Posterior cingulate gyrus (tissue), 11 donors: ENCODE measurements around the gene RCAN1.
A peak's percentile ranks its signal among the peaks of the same experiment; 100 is the strongest.

ENCODE experiments used
- DNase-seq, 10 donors: peaks; one replicate each; pipeline versions ENCODE4 v3.0.0 to v3.0.0-alpha.2; 2020 to 2021; ENCODE audit warnings: mixed read lengths in 3 of 10
- intact Hi-C: fragments of 100-400 bp; cut with DNase I; formaldehyde crosslinking; loops from one replicate; pipeline ENCODE4 v1.15.1; 2023

RCAN1 gene

DNA sequence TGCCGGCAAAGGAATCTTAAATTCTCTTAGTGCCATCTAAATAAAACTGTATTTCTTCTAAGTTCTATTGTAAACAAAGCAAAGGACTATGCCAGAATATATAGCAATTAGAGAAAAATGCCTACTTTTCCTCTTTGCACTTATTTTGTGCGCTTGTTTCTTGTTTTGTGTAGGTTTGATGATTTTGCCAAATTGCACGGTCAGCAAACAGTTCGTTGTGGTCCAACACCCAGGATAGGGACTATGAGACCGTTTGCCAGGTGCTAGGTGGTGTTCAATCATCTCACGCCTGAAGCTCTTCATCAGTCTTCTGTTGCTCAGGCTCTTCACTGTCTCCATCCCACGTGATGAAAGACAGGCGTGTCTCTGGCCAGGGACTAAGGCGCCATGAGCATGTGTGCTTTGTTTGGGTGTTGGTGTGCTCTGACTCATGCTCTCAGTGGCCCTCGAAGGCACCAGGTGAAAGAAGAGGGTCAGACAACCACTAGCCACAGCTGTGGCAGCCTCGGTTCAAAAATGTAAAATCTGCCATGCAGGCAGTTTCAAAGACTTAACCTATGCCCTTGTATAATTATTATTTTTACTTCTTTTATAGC is 66.0 kb downstream of the RCAN1 start:
- intact Hi-C loops: no loop called here
- DNase-seq: no peak

DNA sequence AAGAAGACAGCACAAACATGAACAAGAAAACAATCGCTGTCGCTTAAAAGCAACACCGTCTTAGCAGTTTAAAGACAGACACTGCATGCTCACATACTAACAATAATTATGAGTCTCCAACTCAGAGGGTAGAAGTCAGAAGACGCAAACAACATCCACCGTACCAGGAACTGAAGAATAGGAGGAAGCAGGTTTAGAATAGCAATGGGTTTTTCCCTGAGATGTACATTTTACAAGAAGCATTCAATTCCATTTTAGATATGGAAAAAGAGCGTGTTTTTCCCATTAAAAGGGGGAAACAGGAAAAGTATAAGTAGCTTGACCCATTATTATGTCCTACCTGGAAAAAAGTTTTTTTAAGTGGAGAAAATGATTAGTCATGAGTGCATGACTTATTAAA is 68.4 kb downstream of the RCAN1 start:
- intact Hi-C loops: no loop called here
- no peak for DNase-seq

DNA sequence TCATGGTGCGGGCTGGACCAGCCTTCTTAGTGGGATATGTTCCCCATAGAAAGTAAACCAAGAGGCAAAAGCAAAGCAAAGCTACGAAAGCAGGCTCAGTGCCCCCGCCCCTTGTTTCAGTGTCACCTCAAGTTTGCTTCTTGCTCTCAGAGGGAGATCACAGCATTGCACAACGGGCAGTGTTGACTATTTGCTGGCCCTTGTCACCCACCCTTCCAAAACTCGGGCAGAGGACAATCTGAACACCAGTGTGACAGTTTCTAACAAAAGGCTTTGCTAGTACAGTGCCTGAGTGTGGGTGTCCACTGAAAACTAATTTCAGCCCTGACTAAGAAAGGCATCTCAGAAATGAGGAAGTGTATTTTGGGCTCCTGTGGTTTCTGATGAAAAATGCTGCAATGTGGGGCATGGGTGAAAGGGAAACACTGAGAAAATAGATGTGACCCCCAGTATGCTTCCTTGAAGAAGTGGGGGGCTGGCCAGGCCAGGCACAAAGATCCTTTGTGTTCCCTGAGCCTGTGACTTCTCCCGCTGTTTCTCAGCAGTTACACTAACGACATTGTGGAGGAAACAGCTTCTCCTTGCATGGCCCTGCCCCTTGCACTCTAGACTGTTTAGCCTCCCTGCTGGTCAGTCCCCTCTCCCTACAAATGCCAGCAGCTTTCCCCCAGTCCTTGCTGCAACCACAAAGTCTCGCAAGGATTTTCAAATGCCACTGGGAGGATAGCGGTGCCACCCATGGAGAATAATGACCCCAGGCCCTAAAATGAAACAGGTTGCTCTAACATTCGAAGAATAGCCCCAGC is 69.6 kb downstream of the RCAN1 start:
- intact Hi-C loops: no loop called here
- DNase-seq: peak in 5 of 10 donors; percentile 23 to 90 (median 43)

GRCh38 chr21:34544032-34544496 is 70.8 kb downstream of the RCAN1 start:
- intact Hi-C loops: no loop called here
- DNase-seq: peak in 1 of 10 donors; percentile 13

GRCh38 chr21:34543017-34543416 is 71.9 kb downstream of the RCAN1 start:
- no peak for DNase-seq
- intact Hi-C loops: no loop called here

GRCh38 chr21:34540206-34540605 is 74.7 kb downstream of the RCAN1 start:
- intact Hi-C loops: no loop called here
- no peak for DNase-seq

DNA sequence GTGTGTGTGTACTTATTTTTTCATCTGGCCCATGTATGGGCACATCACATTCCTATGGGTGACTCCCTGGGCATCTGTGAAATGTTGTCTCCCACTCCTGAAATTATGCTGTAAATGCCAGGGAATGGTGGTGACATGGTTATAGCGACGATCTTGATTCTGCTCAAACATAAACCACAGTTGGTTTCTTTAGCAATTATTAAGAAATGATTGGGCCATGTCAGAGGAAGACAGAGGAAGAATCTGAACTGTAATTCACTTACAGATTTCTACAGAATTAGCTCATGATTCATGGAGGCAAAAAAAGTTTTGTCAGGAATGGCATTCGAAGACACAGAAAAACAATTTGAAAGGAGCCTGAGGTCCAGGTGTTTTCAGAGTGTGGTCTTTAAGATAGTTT is 77.1 kb downstream of the RCAN1 start:
- intact Hi-C loops: no loop called here
- DNase-seq: no peak

DNA sequence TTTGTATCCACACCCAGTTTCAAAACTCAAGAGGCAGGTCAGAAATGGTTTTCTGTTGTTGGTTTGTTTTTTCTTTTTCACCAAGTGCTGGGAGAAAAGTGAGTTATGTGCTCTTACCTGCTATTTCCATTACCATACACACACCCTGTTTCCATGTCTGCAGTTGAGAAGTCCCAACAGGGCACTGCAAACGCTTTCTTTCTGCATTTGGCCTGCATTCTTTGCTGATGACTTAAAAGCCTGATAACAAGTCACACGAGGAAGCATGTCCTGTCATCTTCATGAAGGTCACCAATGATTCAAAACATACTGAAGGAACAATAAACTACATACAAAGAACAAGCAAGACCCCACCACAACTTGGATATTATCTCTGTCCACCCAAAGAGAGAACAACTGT is 78.1 kb downstream of the RCAN1 start:
- DNase-seq: no peak
- intact Hi-C loops: no loop called here

DNA sequence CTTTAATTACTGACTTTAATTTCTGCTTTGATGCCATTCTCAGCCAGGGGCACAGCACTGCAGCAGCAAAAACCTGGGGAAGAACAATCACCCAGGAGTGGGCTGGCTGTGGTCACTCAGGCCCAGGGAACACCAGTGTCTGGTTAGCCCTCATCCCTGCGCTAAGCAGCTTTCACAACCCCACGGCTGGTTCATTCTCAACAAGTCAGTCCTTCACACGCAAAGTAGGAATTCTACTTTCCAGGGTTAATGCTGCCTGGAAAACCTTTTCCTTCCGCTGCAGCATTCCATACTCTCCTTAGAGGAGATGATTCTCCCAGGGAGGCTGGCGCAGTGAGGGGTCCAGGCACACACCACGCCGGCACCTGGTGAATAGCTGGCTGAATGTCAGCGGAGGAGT is 78.6 kb downstream of the RCAN1 start:
- intact Hi-C loops: no loop called here
- DNase-seq: no peak

- intact Hi-C loops: no loop called here
- DNase-seq: no peak
Observed at GRCh38 chr21:34535886-34536285, 79.0 kb downstream of the RCAN1 start.

- DNase-seq: peak in 6 of 10 donors; percentile 42 to 92 (median 66)
- intact Hi-C loops: no loop called here
Observed at GRCh38 chr21:34534522-34534921, 80.4 kb downstream of the RCAN1 start.

DNA sequence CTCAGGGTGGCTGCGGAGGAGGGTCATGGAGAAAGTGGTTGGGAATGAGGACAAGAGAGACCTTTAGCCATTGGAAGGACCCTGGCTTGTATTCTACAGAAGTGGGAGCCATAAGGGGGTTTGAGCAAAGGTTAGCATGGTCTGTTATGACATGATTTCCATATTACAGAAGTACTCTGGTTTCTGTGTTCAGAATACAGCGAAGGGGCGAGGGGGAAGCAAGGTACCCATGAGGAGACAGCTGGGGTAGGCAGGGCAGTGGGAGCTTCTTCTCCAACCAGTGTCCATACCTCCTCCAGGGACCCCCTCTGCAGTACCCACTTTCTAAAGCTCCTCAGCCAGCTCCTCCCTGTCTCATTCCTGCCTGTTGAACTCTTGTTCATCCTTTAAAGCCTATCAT is 81.0 kb downstream of the RCAN1 start:
- DNase-seq: no peak
- intact Hi-C loops: no loop called here

DNA sequence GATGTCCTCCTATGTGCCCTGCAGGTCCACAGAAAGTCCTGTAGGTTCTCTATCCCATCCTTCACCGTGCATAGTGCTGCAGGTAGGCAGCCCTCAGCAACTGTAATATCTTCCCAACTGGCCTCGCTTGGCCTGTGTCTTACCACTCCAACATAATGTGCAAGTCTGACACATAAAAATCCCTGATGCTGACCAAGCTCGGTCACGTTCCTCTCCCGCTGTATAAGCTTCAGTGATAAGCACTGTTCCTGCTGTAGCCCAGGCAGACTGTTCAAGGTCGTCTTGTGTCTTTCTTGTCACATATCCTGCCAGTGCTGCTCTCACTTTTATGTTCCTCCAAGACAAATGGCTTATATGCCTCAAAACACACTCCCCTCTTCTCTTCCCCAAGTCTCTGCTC is 83.5 kb downstream of the RCAN1 start:
- intact Hi-C loops: no loop called here
- no peak for DNase-seq

DNA sequence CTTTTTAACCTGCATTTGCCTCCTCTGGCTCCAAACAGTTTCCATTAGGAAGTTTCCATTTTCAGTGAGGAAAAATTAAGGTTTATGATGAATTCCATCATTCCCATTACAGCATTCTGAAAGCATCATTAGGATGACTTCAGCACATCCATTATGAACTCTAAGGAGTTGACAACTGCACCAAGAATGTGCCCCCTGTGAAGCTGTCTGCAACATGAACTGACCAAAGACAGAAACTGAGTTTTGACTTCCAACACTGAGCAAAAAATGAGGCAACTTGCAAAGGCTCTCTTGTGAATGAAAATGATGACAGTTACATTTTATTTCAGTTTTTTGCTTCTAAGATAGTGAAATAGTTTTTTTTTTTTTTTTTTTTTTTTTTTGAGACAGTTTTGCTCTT is 84.7 kb downstream of the RCAN1 start:
- no peak for DNase-seq
- intact Hi-C loops: no loop called here

GRCh38 chr21:34528131-34528561 is 86.8 kb downstream of the RCAN1 start:
- no peak for DNase-seq
- intact Hi-C loops: no loop called here

GRCh38 chr21:34526618-34527290 is 88.2 kb downstream of the RCAN1 start:
- peak in 1 of 10 donors; percentile 88 for DNase-seq
- intact Hi-C loops: no loop called here

GRCh38 chr21:34526241-34526617 is 88.7 kb downstream of the RCAN1 start:
- intact Hi-C loops: no loop called here
- no peak for DNase-seq

DNA sequence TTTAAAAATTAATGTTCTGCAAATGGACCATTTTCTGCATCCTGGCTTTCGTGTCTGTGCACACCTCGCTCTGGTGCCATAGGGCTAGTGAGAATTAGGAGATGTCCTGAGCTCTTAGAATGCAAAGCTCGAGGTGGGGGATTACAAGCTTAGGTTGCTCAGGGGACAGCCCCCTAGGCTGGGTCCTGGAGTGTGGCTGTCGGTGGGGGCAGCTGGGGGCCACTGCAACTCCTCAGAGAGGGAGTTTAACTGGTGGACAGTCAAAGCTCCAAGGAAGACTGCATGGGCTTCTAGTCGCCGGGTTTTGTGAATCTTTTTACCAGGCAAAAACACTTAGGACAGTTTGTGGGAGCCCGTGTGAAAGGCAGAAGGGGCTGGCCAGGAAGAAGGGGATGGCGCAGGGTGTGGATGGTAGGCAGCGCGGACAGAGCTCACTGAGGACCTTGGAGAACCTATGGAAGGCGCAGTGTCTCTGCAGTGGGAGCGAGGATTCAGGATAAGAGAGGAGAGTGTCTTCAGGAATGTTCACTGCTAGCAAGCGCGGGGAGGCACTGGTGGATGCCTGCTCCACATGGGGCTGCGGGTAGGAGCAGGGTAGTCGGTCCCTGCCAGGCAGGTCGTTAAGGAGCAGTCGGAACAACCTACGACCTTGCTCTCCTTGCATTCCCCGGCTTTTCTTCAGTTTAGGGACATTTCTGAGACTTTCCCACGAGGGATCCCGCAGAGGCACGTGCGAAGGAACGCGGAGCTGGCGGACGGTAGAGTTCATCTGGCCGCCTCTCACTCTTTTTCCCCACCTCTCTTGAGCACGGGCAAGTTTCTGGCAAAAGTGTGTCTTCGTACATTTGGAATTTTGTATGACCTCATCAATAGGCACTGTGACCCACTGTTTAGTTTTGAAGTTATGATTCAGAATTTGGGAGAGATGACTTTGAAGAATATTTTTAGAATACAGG is 90.0 kb downstream of the RCAN1 start:
- DNase-seq: no peak
- intact Hi-C loops: no loop called here

- intact Hi-C loops: no loop called here
- DNase-seq: no peak
Observed at GRCh38 chr21:34523019-34523555, 91.8 kb downstream of the RCAN1 start.

- intact Hi-C loops: no loop called here
- no peak for DNase-seq
Observed at GRCh38 chr21:34522284-34522683, 92.6 kb downstream of the RCAN1 start.
